Amygdala (tissue), 56 donors: ENCODE measurements around the gene NAA35.
"Not testable (repeated sequence)": the region's sequence is repeated elsewhere in the genome, so short reads cannot be mapped to it uniquely, and the experiment has no call there.

Experiments
- DNase-seq, 56 donors: peaks; one replicate each; lab custom pipeline; 2025; lab: John Stamatoyannopoulos, UW

The NAA35 gene

GRCh38 chr9:85940832-85941621, at the start of gene NAA35:
NAA35 (plus strand) TSS chr9:85941146; CDS start chr9:85942160, 1,014 bp downstream.
- peak; percentile 77 to 99 (median 96) for DNase-seq

- no peak for DNase-seq
Observed at GRCh38 chr9:85892401-85892800, 48.5 kb upstream of the NAA35 start.

GRCh38 chr9:85895685-85896084, 45.3 kb upstream of the NAA35 start:
- no peak for DNase-seq

GRCh38 chr9:85897848-85898247, 43.1 kb upstream of the NAA35 start:
- no peak for DNase-seq

- no peak for DNase-seq
Observed at GRCh38 chr9:85898332-85898731, 42.6 kb upstream of the NAA35 start.

GRCh38 chr9:85899388-85899787, 41.6 kb upstream of the NAA35 start:
- DNase-seq = no peak

GRCh38 chr9:85900504-85901201, 40.3 kb upstream of the NAA35 start:
- peak in 5 of 56 donors; percentile 1 to 36 (median 2) for DNase-seq

GRCh38 chr9:85904975-85905374, 36.0 kb upstream of the NAA35 start:
- DNase-seq = no peak

- no peak for DNase-seq
Observed at GRCh38 chr9:85905957-85906356, 35.0 kb upstream of the NAA35 start.

GRCh38 chr9:85909390-85909789, 31.6 kb upstream of the NAA35 start:
- no peak for DNase-seq

- no peak for DNase-seq
Observed at GRCh38 chr9:85914108-85914507, 26.8 kb upstream of the NAA35 start.

GRCh38 chr9:85917756-85918155, 23.2 kb upstream of the NAA35 start:
- no peak for DNase-seq

GRCh38 chr9:85925493-85925892, 15.5 kb upstream of the NAA35 start:
- DNase-seq = no peak

- DNase-seq = no peak
Observed at GRCh38 chr9:85927076-85927475, 13.9 kb upstream of the NAA35 start.

GRCh38 chr9:85931495-85931894, 9.5 kb upstream of the NAA35 start:
- no peak for DNase-seq

GRCh38 chr9:85935950-85936349, 5.0 kb upstream of the NAA35 start:
- not testable (repeated sequence) for DNase-seq

GRCh38 chr9:85940275-85940831, 593 bp upstream of the NAA35 start:
- DNase-seq = no peak

GRCh38 chr9:85941622-85941940, 635 bp downstream of the NAA35 start:
- DNase-seq = peak in 4 of 56 donors; percentile 27 to 64 (median 36)

GRCh38 chr9:85941966-85942912, 1.3 kb downstream of the NAA35 start:
- DNase-seq = no peak

- DNase-seq = no peak
Observed at GRCh38 chr9:85942913-85943709, 2.2 kb downstream of the NAA35 start.
